Activated effector memory CD4-positive, alpha-beta T cell treated with Interleukin-2 at 50 U/mL for 16 hours (primary cell): ENCODE data around the gene TMEM63A.
"Not testable (repeated sequence)": the region's sequence is repeated elsewhere in the genome, so short reads cannot be mapped to it uniquely, and the experiment has no call there.

Source experiments
- DNase-seq: peaks from one replicate; pipeline ENCODE4 v3.0.0-alpha.2; 2020

The TMEM63A gene

DNA sequence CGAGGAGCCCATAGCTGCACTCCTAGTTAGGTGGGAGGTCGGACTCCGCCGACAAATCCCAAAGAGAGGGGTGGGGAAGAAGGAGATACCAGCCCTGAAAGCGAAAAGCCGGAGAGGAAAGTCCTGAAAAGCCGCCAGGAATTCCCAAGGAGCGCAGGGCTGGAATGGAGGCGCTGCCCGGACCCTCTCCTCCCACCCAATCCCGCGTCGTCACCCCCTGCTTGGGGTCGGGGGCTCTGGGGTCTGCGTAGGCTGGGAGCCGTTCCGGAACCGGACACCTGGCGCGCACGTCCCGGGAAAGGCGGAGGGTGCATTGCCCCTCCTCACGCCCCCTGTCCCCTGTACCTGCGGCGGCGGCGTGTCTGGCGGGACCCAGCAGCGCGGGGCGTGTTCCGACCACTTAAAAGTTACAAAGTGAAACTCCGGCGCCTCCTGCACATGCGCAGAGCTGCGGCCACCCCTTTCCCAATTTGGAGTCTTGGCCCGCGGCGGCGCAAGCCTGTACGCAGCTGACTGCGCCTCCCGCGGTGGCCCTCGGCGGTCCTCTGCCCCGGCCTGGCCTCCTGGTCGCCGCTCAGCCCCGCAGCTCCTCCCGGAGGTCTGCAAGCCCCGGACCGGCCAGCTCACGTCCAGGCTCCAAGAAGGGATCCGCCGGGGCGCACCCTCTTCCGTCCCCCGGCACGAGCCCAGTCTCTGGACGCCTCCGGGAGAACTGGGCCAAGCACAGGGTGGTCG, at the start of gene TMEM63A:
Gene TMEM63A, minus strand, starts transcription at position 422 of the 735 bp plus-strand sequence. CDS start 4,800 bp downstream, outside the sequence.
- peak; percentile 81 for DNase-seq

DNA sequence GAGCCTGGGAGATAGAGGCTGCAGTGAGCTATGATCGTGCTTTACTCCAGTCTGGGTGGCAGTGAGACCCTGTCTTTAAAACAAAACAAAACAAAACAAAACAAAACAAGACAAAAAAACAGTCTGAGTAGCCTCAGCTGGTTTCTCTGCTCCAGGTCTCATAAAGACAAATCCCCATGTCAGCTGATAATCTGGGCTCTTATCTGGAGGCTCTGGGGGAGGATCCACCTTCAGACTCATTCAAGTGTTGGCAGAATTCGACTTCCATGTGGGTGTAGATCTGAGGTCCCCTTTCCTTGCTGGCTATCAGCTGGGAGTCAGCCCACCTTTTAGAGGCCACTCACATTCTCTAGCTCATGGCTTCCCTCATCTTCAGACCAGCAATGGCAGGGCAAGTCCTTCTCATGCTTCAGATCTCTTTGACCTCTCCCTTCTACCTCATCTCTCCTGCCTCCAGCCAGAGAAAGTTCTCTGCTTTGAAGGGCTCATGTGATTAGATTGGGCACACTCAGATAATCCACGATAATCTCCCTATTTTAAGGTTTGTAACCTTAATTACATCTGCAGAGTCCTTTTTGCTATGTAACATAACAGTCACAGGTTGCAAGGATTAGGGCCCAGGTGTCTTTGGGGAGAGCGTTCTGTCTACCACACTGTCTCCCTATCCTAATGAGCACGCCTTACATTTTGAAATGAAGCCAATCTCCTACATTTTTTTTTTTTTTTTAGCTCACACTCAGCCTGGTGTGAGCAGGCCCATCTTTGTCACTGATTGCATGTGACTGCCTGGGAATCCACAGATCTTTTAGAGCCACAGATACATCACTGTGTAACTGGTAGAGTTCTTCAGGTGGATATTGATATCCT, 49.3 kb upstream of the TMEM63A start:
- DNase-seq: no peak

DNA sequence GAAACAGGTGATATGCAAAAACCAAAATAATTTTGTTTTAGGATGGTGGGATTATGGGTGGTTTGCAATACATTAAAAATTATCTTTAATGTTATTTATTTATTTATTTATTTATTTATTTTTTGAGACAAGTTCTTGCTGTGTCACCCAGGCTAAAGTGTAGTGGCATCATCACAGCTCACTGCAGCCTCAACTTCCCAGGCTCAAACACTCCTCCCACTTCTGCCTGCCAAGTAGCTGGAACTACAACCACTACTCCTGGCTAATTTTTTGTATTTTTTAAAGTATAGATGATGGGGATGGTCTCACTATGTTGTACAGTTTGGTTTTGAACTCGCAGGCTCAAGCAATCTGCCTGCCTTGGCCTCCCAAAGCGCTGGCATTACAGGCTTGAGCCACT, 48.4 kb upstream of the TMEM63A start:
- DNase-seq: no peak

DNA sequence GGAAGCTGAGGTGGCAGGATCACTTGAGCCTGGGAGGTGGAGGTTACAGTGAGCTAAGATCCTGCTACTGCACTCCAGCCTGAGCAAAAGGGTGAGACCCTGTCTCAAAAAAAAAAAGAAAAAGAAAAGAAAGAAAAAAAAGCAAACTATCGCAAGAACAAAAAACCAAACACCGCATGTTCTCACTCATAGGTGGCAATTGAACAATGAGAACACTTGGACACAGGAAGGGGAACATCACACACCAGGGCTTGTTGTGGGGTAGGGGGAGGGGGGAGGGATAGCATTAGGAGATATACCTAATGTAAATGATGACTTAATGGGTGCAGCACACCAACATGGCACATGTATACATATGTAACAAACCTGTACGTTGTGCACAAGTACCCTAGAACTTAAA, 47.3 kb upstream of the TMEM63A start:
- DNase-seq: not testable (repeated sequence)

DNA sequence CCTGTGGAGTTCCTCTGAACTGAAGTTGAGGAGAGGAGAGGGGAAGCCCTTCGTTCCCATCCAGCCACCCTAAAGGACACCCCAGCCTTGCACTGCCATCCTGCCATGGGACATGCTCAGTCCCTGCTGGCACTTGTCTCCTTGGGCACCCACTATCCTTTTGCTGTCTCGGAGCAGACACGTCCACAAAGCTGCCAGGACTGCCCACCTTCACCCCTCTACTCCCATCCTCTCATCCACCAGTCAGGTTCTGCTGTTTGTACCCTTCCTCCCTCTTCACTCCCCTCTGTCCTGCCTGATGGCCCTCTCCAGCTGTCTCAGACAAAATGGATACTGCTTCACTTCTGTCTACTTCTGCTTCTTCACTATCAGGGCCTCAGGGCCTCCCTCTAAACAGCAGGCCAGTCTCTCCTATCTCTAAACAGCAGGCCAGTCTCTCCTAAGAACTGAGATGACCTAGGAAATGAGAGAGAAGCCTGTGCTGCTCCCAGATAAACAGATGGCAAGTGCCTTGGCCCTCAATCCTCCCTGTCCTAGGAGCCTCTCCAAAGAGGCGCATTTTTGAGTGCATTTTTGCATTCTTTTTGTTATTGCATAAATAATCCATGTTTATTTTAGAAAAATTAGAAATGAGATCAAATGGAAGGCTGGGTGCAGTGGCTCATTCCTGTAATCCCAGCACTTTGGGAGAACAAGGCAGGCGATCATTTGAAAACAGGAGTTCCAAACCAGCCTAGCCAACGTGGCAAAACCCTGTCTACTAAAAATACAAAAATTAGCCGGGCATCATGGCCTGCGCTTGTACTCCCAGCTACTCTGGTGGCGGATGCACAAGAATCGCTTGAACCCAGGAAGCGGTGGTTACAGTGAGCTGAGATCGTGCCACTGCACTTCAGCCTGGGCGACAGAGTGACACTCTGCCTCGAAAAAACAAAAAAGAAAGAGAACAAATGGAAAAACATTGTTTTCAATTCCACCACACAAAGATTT, 46.3 kb upstream of the TMEM63A start:
- DNase-seq: no peak

DNA sequence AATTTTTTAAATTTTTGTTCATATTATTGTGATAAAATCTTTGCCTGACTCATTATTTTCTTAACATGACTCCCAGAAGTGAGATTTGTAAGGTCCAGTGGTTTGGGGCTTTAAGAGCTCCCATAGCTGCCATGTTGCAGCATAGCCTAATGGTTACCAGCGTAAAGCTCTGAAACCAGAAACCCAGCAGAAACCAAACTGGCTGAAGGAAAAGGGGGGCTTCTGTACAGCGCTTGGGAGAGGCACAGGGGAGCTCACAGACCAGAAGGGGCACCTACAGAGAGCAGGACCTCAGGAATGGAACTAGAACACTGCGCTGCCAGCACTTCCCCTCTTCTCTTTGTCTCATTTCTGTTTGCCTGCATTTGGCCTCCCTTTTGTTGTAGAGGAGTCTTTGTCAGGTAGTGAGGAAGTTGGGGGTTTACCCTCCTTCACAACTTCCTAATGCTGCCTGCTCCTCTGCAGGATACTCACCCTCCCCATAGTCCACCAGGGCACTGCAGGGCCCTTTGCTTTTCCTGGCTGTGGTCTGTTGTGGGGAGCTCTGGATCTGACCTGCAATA, 44.5 kb upstream of the TMEM63A start:
- no peak for DNase-seq

DNA sequence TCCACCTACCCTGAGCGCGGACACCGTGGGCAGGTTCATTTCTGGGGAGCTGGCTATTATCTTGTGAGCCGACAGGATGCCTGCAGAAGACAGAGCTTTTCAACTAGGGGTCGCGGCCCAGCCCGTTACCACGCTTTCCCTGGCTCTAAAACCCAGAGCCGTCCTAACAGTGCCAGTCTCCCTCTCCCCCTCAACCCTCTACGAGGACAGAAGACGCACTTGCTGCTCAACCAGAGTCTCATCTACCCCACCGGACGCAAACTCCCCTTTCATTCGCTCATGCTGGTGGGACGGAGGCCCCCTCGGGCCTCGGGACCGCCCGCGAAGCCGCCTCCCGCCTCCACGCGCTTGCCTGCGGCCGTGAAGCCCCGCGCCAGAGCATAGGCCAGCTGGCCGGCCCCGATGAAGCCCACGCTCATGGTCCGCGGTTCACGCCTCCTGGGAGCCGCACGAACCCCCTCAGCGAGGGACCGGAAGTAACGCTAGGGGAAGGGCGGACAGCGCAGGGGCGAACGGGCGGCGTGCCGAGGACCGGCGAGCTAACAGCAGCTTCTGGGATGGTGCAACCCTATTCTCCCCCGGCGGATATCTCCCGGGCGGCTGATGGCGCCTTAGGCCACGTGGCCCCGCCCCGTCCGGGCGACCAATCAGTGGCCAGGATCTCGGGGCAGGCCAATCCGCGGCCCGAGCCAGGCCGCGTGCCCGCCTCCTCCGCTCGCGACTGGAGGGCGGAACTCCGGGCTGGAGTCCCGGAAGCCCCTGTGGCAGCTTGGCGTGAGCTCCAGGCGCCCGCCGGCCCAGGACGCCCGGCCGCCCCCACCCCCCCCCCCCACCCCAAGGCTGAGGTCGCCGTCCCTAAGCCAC, 41.7 kb upstream of the TMEM63A start, which contains the start of gene PYCR2:
Gene PYCR2, minus strand, starts transcription at position 559 of the 864 bp plus-strand sequence. Its CDS starts 140 bp downstream, at position 419.
- DNase-seq: peak; percentile 94

DNA sequence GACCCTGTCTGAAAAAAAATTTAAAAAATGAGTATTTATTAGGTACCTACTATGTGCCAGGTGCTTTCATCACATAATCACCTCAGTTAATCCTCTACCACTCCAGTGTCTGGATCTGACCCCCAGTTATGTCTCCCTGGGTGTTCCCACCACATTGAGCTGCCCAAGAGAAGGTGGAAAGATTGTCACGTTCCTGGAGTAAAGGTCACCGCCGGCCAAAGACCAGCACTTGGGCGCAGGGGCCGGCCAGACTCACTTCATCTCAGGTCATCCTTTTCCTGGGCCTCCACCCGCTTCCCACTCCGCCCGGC, 41.2 kb upstream of the TMEM63A start:
- no peak for DNase-seq

DNA sequence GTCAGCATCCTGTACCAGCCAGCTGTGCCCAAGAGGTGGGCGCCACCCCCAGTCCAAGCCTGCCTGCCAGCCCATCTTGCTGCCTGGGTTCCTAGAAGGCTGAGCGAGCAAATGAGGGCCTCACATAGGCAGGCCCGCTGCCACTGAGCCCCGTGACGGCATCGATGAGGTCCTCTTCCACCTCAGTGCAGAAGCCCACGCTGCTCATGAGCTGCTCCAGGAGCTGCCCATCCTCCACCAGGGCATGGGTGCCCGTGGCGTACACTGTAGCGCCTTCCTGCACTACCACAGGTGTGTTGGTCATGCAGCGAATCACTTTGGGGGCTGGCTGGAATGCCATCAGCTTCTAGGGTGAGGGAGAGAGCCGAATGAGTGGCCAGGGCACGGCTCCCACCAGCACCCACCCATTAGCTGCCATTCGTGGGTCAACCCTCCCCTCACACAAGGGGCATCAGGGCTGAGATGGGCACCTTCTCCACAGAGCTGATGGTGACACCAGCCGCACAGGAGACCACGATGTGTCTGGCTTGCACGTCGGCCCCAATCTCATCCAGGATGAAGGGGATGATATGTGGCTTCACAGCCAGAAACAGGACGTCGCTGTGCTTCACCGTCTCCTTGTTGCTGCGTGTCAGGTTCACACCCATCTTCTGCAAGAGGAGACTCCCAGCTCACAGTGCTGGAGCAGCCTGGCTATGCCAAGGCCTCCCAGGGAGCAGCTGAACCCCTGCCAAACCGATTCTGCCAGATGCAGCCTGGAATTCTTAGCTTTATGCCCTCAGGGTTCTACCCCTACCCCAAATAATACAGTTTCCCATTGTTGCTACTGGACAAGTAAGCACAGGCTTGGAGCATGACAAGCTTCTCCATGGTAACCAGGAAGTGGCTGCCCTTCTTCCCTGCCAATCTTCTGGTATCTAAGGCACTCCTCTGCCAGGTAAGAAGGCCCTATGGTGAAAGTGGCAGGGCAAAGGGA, 39.8 kb upstream of the TMEM63A start:
- no peak for DNase-seq

DNA sequence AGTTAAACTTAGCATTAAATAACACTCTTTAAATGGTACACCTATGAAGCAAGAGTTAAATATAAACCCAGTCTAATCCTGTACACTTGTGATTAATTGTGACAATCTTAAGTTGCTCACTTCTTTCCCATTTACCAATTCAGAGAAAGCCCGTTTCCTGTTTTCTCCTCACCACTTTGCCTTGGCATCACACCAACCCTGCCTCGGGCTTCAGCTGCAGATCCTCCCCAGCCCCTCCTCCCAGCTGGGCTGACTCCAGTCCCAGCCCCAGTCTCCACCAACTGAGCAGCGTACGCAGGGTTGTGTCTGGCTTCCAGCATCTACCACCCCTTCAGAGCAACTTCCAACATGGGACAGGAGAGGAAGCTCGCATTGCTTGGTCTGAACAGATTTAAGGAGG, 37.7 kb upstream of the TMEM63A start:
- DNase-seq: no peak

DNA sequence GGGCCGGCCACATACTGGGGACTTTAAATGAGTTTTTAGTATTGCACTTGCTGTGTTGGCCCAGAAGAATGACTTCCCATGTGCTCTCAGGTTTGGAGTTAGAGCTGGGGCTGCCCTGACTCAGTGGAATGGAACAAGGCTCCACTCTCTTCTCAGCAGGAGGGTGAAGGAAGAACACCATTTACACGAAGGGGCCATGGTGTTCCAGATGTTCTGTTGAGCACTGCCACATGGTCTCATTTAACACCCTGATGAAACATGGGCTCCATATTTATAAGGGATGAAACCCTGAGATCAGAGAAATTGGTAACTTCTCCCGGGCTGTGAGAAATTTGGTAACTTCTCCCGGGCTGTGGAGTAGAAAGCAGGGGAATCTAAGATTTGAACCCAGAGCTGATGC, 36.1 kb upstream of the TMEM63A start:
- no peak for DNase-seq

DNA sequence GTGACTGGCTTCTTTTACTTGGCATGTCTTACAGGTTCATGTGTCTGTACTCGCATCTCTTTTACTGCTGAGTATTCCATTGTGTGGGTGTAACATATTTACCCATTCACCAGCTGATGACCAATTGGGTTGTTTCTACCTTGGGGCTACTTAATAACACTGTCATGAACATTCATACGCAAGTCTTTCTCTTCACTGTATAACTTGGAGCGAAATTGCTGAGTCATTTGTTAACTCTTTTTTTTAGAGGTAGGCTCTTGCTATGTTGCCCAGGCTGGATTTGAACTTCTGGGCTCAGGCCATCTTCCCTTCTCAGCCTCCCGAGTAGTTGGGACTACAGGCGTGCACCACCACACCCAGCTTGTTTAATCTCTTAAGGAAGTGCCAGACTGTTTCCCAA, 35.4 kb upstream of the TMEM63A start:
- no peak for DNase-seq

DNA sequence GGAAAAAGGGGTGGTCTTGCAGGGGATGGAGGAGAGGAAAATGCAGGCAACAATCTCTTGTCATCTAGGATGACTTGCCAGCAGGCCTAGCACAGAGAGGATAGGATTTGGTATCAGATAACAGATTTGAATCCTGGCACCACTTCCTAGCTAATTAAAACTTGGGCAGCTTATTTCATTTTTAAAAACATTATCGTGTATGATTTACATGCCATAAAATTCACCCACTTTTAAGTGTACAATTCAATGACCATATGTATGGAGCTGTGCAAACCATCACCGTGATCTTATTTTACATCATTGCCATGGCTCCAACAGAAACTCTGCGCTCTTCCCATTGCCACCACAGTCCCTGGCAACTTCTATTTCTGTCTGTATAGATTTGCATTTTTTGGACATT, 34.9 kb upstream of the TMEM63A start:
- no peak for DNase-seq

DNA sequence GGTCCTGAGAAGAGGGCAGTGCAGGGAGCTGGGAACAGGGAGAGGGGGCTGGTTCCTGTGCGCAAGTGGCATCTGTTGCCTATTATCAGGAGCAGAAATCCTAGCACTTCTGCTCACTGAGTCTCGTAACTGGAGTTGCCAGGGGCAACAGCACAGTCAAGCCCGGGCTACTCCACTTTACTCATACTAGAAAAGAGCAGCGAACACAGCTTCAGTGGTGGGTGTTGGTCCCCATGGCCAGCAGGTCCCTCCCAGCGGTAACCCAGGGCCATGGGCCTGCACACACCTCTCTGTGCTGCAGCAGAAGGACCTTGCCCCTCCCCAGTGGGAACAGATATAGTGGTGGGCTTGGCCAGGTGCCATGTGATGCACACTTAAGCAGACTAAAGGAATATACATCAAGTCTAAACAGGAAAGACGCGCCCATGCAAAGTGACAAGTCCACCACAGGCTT, 33.4 kb upstream of the TMEM63A start:
- DNase-seq: no peak

DNA sequence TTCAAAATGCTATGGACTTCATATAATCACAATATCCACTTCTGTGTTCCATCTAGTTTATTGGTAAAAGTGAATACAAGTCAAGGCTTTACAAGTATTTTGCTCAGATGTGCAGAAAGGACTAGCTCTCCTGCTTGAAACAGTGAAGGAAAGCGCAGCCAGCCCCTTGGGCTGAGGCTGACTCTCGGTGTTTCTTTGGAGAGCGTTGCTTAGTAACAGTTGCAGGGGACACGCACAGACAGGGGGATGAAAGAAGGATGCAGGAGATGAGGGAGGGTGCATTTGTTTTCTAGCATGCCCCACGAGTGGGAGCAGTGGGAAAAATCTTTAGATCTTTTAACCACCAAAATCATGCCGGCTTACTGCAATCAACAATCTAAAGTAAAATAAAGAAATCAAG, 32.8 kb upstream of the TMEM63A start:
- no peak for DNase-seq

DNA sequence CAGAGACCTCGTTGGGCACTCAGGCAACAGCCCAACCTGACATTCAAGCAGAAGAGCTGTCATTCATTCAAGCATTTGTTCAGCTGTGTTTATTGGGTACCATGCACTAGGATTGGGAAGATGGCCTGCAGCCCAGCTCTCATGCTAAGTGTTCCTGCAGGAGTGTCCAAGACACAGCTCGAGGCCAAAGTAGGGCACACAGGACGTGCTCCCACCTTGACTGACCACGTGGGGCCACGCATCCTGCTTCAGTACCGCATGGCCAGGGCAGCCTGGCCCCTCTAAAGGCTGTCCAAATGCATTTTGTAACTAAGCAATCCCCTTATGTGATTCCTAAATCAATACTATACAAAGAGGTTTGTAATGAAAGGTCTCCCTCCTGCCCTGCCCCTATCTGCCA, 32.2 kb upstream of the TMEM63A start:
- DNase-seq: no peak

DNA sequence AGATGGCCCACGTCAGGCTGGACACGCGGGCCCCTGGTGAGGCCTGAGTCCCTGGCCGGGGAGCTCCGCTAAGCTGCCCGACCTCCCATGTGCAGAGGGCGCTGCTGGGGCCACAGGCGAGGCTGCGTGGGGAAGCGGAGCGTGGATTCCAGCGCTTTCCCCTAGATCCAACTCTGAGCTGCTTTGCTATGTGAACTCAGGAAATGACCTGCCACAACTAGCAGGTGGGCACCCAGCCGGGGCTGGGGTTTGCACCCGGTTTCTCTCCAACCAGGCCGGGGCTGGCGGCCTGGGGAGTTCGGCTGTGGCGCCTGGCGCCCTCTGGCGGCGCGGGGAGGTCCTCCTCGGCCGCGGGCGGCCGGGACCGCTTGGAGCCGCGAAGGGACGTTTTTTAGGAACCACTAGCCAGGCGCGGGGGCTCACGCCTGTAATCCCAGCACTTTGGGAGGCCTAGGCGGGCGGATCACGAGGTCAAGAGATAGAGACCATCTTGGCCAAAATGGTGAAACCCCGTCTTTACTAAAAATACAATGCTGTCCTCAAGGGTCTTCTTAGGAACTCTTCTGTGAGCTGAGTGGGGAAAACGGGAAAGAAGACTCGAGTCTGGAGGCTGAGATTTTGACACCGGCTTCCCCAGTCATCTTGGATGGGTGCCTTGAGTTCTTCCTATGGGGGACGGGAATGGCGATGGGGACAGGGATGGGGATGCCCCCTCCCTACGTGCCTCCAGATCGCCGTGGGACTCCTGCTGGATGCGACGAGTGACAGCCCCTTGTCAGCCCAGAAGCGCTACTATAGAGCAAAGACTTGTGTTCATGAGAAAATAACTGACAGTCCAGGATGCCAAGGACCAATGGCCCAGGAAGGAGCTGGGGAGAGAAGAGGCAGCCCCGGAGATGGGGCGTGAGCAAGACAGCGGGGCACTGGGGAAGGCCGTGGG, 29.3 kb upstream of the TMEM63A start:
- DNase-seq: peak; percentile 61

DNA sequence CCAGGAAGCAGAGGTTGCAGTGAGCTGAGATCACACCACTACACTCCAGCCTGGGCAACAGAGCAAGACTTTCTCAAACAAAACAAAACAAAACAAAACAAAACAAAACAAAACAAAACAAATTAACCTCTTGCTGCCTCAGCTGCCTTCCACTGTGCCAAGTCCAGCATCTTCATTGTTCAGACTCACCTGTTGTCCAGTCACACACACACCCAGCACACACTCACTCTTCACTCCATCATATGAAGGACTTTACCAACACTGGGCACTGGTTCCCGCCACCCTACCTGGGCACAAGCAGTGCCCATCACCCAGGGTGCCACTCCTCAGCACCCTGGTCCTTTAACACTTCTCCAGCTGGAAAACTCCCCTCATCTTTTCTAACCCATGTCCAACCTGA, 27.3 kb upstream of the TMEM63A start:
- DNase-seq: no peak

DNA sequence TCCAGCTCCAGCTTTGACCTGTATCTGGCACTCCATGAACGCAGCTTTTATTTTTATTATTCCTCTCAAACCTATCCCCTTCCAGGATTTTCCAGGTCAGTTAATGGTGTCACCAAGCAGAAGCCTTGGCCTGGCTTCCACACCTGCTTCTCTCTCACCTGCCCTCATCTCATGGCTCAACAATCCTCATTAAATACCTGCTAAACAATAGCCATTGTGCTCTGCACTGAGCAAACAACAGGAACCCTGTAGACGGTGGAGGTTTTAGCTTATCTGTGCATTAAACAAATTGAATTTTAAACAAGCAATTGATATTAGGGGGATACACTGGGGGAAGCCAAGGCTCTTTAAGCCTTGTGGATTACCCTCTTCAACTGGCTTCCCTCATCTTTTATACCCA, 26.6 kb upstream of the TMEM63A start:
- no peak for DNase-seq
